ENCODE measurements around the gene EFCAB6. TPM values are rescaled to one million over a fixed set of nuclear protein-coding genes. Genes with fewer than 3 reads are reported as not detected.

Gene EFCAB6
- polyA plus RNA-seq, 2 of the 4 experiments (the other 2 are of a cell fraction) = 0.46 to 1.2 TPM

DNA sequence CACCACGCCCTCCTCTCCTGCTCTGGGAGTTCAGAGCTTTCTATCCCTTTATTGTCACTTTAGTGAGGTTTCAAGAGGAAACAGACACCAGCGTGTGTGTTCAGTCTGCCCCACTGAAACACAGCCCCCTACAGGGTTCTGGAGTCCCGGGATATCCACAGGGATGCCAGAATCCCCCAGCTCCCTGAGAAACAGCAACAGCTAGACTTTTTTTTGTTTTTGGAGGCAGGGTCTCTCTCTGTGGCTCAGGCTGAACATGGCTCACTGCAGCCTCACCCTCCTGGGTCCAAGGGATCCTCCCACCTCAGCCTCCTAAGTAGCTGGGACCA lies 39.8 kb upstream of the EFCAB6 start:
- H3K9me3 ChIP-seq = no peaks in the 10 kb centered on the region
- H3K4me2 ChIP-seq = no peak overlapping the region
- DNase-seq (ENCODE audit: low read depth in 1 of 2, low spot score in 1 of 2) (no peak), ATAC-seq (no peak), FAIRE-seq (no peak)
- no peak overlapping the region for H3K4me3 ChIP-seq
- no peaks in the 10 kb centered on the region for H3K4me1 ChIP-seq
- H3K27ac ChIP-seq = no peak overlapping the region
- TF ChIP-seq EHF (CRISPR knock-in tag; IDR thresholded peaks at IDR 0.05) = no peak
- TF ChIP-seq EHMT2 (IDR thresholded peaks at IDR 0.05; ENCODE audit: low read depth) = no peak
- TF ChIP-seq CEBPB (IDR thresholded peaks at IDR 0.05) = no peak
- no peak for TF ChIP-seq CBX8 (IDR thresholded peaks at IDR 0.05)
- no peak for TF ChIP-seq FOSL2 (IDR thresholded peaks at IDR 0.05)
- TF ChIP-seq FOSL2 (CRISPR knock-in tag; IDR thresholded peaks at IDR 0.05) = no peak
- no peak for TF ChIP-seq ZFP36 (IDR thresholded peaks at IDR 0.05; ENCODE audit: borderline replicate concordance, partially characterized antibody)
- TF ChIP-seq ZC3H11A (IDR thresholded peaks at IDR 0.05) = no peak
- TF ChIP-seq NR3C1 (IDR thresholded peaks at IDR 0.05) = no peak
- TF ChIP-seq, protein P1, sequence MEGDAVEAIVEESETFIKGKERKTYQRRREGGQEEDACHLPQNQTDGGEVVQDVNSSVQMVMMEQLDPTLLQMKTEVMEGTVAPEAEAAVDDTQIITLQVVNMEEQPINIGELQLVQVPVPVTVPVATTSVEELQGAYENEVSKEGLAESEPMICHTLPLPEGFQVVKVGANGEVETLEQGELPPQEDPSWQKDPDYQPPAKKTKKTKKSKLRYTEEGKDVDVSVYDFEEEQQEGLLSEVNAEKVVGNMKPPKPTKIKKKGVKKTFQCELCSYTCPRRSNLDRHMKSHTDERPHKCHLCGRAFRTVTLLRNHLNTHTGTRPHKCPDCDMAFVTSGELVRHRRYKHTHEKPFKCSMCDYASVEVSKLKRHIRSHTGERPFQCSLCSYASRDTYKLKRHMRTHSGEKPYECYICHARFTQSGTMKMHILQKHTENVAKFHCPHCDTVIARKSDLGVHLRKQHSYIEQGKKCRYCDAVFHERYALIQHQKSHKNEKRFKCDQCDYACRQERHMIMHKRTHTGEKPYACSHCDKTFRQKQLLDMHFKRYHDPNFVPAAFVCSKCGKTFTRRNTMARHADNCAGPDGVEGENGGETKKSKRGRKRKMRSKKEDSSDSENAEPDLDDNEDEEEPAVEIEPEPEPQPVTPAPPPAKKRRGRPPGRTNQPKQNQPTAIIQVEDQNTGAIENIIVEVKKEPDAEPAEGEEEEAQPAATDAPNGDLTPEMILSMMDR (IDR thresholded peaks at IDR 0.05) = no peak
- no peak for TF ChIP-seq ATOH8 (CRISPR knock-in tag; IDR thresholded peaks at IDR 0.05; ENCODE audit: low read depth)
- TF ChIP-seq, protein P2, sequence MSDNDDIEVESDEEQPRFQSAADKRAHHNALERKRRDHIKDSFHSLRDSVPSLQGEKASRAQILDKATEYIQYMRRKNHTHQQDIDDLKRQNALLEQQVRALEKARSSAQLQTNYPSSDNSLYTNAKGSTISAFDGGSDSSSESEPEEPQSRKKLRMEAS (IDR thresholded peaks at IDR 0.05) = no peak
- TF ChIP-seq MAZ (IDR thresholded peaks at IDR 0.05; ENCODE audit: borderline replicate concordance, low read depth, low read length) = no peak
- TF ChIP-seq CHD4 (IDR thresholded peaks at IDR 0.05; ENCODE audit: borderline replicate concordance) = no peak
- no peak for TF ChIP-seq SMC3 (IDR thresholded peaks at IDR 0.05)
- no peak for TF ChIP-seq PBX3 (IDR thresholded peaks at IDR 0.05)
- no peak for TF ChIP-seq EP300 (IDR thresholded peaks at IDR 0.05)
- no peak for TF ChIP-seq ELK1 (IDR thresholded peaks at IDR 0.05; ENCODE audit: low read depth, low read length)
- no peak for TF ChIP-seq TP53 (CRISPR knock-in tag; IDR thresholded peaks at IDR 0.05)
- WGBS (ENCODE audit: missing lambda C conversion rate) = 8% methylated on average over 3 of the region's 3 CpGs
- CTCF ChIA-PET = interaction anchor here (0.6 to 2.0 kb wide), 7 partner anchors 9 to 599 kb away, joined by 3 to 6 read pairs (median 3); no protein-coding TSS in a partner anchor
- POLR2A ChIA-PET = no interaction called here

- Histone ChIP-seq H3K9me3 (no peaks in the 10 kb centered on the region), H3K27ac (no peak overlapping the region), H3K4me2 (no peak overlapping the region), H3K4me1 (no peaks in the 10 kb centered on the region), H3K4me3 (no peak overlapping the region)
- FAIRE-seq (no peak), ATAC-seq (no peak), DNase-seq (ENCODE audit: low read depth in 1 of 2, low spot score in 1 of 2) (no peak)
- POLR2A ChIA-PET = no interaction called here
- CTCF ChIA-PET = interaction anchor here (0.6 to 2.0 kb wide), 6 partner anchors 8 to 599 kb away, joined by 3 to 6 read pairs (median 3); no protein-coding TSS in a partner anchor
- WGBS (ENCODE audit: missing lambda C conversion rate) = 9% methylated on average over 12 of the region's 13 CpGs
- TF ChIP-seq KDM5A (IDR thresholded peaks at IDR 0.05) (no peak), FOSL2 (IDR thresholded peaks at IDR 0.05) (no peak), FOSL2 (CRISPR knock-in tag; IDR thresholded peaks at IDR 0.05) (no peak), CBX2 (IDR thresholded peaks at IDR 0.05; ENCODE audit: borderline replicate concordance, low read depth) (no peak), FOXS1 (CRISPR knock-in tag; IDR thresholded peaks at IDR 0.05) (no peak), PHF8 (IDR thresholded peaks at IDR 0.05; ENCODE audit: borderline replicate concordance, low read depth) (no peak), HOXB13 (CRISPR knock-in tag; IDR thresholded peaks at IDR 0.05; ENCODE audit: low read depth) (no peak), RARB (CRISPR knock-in tag; IDR thresholded peaks at IDR 0.05) (no peak), EP300 (IDR thresholded peaks at IDR 0.05) (no peak), SREBF2 (IDR thresholded peaks at IDR 0.05) (no peak), BCL3 (IDR thresholded peaks at IDR 0.05) (no peak), HOXA7 (CRISPR knock-in tag; IDR thresholded peaks at IDR 0.05) (no peak)
Measured at GRCh38 chr22:43851058-43851978, 39.2 kb upstream of the EFCAB6 start.
